ENCODE results near the gene SLC1A2.

Gene SLC1A2

GRCh38 chr11:35308157-35308556 is 111.2 kb downstream of the SLC1A2 start:
- no peak overlapping the region for H3K4me2 ChIP-seq
- H3K9me3 ChIP-seq: no peaks in the 10 kb centered on the region
- H3K9ac ChIP-seq: no peak overlapping the region
- H3K27ac ChIP-seq: no peak overlapping the region
- no peaks in the 10 kb centered on the region for H3K36me3 ChIP-seq
- H4K20me1 ChIP-seq: no peaks in the 10 kb centered on the region
- TF ChIP-seq Cebpa-rat (IDR thresholded peaks at IDR 0.05): no peak
- H3K27me3 ChIP-seq: no peaks in the 10 kb centered on the region
- peaks cover 3% of the 10 kb centered on the region for H3K4me1 ChIP-seq
- no peak overlapping the region for H3K4me3 ChIP-seq

GRCh38 chr11:35307221-35307621 is 112.1 kb downstream of the SLC1A2 start:
- Histone ChIP-seq H3K9me3 (no peaks in the 10 kb centered on the region), H3K4me2 (no peak overlapping the region), H3K27ac (no peak overlapping the region), H3K36me3 (no peaks in the 10 kb centered on the region), H3K27me3 (no peaks in the 10 kb centered on the region), H3K9ac (no peak overlapping the region), H4K20me1 (no peaks in the 10 kb centered on the region), H3K4me1 (no peaks in the 10 kb centered on the region; the same call in 1 of the 2 replicates), H3K4me3 (no peak overlapping the region)
- no peak for TF ChIP-seq Cebpa-rat (IDR thresholded peaks at IDR 0.05)

GRCh38 chr11:35305670-35306382 is 113.5 kb downstream of the SLC1A2 start:
- no peak overlapping the region for H3K4me3 ChIP-seq
- no peaks in the 10 kb centered on the region; the same call in 1 of the 2 replicates for H3K4me1 ChIP-seq
- H3K27me3 ChIP-seq: no peaks in the 10 kb centered on the region
- H3K9ac ChIP-seq: no peak overlapping the region
- H3K4me2 ChIP-seq: 0 out of 2 replicates have a peak overlapping the region, but pooled peaks have one; percentile 1
- no peaks in the 10 kb centered on the region for H3K36me3 ChIP-seq
- H4K20me1 ChIP-seq: no peaks in the 10 kb centered on the region
- H3K27ac ChIP-seq: no peak overlapping the region
- TF ChIP-seq Cebpa-rat (IDR thresholded peaks at IDR 0.05): no peak
- no peaks in the 10 kb centered on the region for H3K9me3 ChIP-seq

GRCh38 chr11:35304900-35305460 is 114.4 kb downstream of the SLC1A2 start:
- Histone ChIP-seq H3K27me3 (no peaks in the 10 kb centered on the region), H3K9me3 (no peaks in the 10 kb centered on the region), H3K4me3 (no peak overlapping the region), H3K4me1 (no peaks in the 10 kb centered on the region; the same call in 1 of the 2 replicates), H4K20me1 (no peaks in the 10 kb centered on the region), H3K4me2 (no peak overlapping the region), H3K36me3 (no peaks in the 10 kb centered on the region), H3K9ac (no peak overlapping the region), H3K27ac (no peak overlapping the region)
- TF ChIP-seq Cebpa-rat (IDR thresholded peaks at IDR 0.05): no peak

- no peak overlapping the region for H3K9ac ChIP-seq
- no peak overlapping the region for H3K27ac ChIP-seq
- H3K4me2 ChIP-seq: no peak overlapping the region
- H3K27me3 ChIP-seq: no peaks in the 10 kb centered on the region
- H3K9me3 ChIP-seq: no peaks in the 10 kb centered on the region
- no peak overlapping the region for H3K4me3 ChIP-seq
- no peaks in the 10 kb centered on the region for H4K20me1 ChIP-seq
- TF ChIP-seq Cebpa-rat (IDR thresholded peaks at IDR 0.05): no peak
- H3K4me1 ChIP-seq: no peaks in the 10 kb centered on the region; the same call in 1 of the 2 replicates
- no peaks in the 10 kb centered on the region for H3K36me3 ChIP-seq
These were observed 115.0 kb downstream of the SLC1A2 start for GRCh38 chr11:35304386-35304775.

GRCh38 chr11:35303596-35304385 is 115.6 kb downstream of the SLC1A2 start:
- no peak overlapping the region for H3K27ac ChIP-seq
- no peak for TF ChIP-seq Cebpa-rat (IDR thresholded peaks at IDR 0.05)
- H3K4me3 ChIP-seq: no peak overlapping the region
- H3K9ac ChIP-seq: no peak overlapping the region
- no peaks in the 10 kb centered on the region for H3K9me3 ChIP-seq
- no peaks in the 10 kb centered on the region for H3K36me3 ChIP-seq
- no peaks in the 10 kb centered on the region for H4K20me1 ChIP-seq
- H3K4me2 ChIP-seq: no peak overlapping the region
- no peaks in the 10 kb centered on the region for H3K27me3 ChIP-seq
- no peaks in the 10 kb centered on the region; the same call in 1 of the 2 replicates for H3K4me1 ChIP-seq

GRCh38 chr11:35302398-35302797 is 117.0 kb downstream of the SLC1A2 start:
- no peak overlapping the region for H3K9ac ChIP-seq
- H4K20me1 ChIP-seq: no peaks in the 10 kb centered on the region
- H3K4me1 ChIP-seq: no peaks in the 10 kb centered on the region; the same call in 1 of the 2 replicates
- no peak for TF ChIP-seq Cebpa-rat (IDR thresholded peaks at IDR 0.05)
- no peaks in the 10 kb centered on the region for H3K36me3 ChIP-seq
- no peaks in the 10 kb centered on the region for H3K27me3 ChIP-seq
- H3K4me2 ChIP-seq: no peak overlapping the region
- H3K9me3 ChIP-seq: no peaks in the 10 kb centered on the region
- H3K4me3 ChIP-seq: no peak overlapping the region
- H3K27ac ChIP-seq: no peak overlapping the region

GRCh38 chr11:35298369-35298768 is 121.0 kb downstream of the SLC1A2 start:
- no peaks in the 10 kb centered on the region for H3K4me1 ChIP-seq
- H3K27me3 ChIP-seq: no peaks in the 10 kb centered on the region
- no peak overlapping the region for H3K9ac ChIP-seq
- no peak overlapping the region for H3K4me2 ChIP-seq
- H4K20me1 ChIP-seq: no peaks in the 10 kb centered on the region
- H3K4me3 ChIP-seq: no peak overlapping the region
- no peaks in the 10 kb centered on the region for H3K36me3 ChIP-seq
- H3K27ac ChIP-seq: no peak overlapping the region
- no peaks in the 10 kb centered on the region for H3K9me3 ChIP-seq
- TF ChIP-seq Cebpa-rat (IDR thresholded peaks at IDR 0.05): no peak

- no peak for TF ChIP-seq Cebpa-rat (IDR thresholded peaks at IDR 0.05)
- Histone ChIP-seq H4K20me1 (no peaks in the 10 kb centered on the region), H3K9ac (no peak overlapping the region), H3K9me3 (no peaks in the 10 kb centered on the region), H3K27ac (no peak overlapping the region), H3K36me3 (no peaks in the 10 kb centered on the region), H3K4me2 (no peak overlapping the region), H3K27me3 (no peaks in the 10 kb centered on the region), H3K4me3 (no peak overlapping the region), H3K4me1 (no peaks in the 10 kb centered on the region)
These were observed 123.6 kb downstream of the SLC1A2 start for GRCh38 chr11:35295751-35296150.

- no peak for TF ChIP-seq Cebpa-rat (IDR thresholded peaks at IDR 0.05)
- Histone ChIP-seq H3K36me3 (no peaks in the 10 kb centered on the region), H3K4me3 (no peak overlapping the region), H3K9me3 (no peaks in the 10 kb centered on the region), H3K9ac (no peak overlapping the region), H3K27me3 (no peaks in the 10 kb centered on the region), H3K27ac (no peak overlapping the region), H3K4me2 (no peak overlapping the region), H3K4me1 (peaks cover 15% of the 10 kb centered on the region), H4K20me1 (no peaks in the 10 kb centered on the region)
These were observed 125.7 kb downstream of the SLC1A2 start for GRCh38 chr11:35293699-35294098.

All from BLaER1 (cell line).